Kasumi-1 (cell line): ENCODE data around the gene TREML2.
A peak's percentile ranks its signal among the peaks of the same experiment; 100 is the strongest.
"Not testable (repeated sequence)": the region's sequence is repeated elsewhere in the genome, so short reads cannot be mapped to it uniquely, and the experiment has no call there.

Experiments used
- DNase-seq, 2 experiments: peaks; one replicate each; lab custom pipeline; 2025; lab: John Stamatoyannopoulos, UW

The TREML2 gene

DNA sequence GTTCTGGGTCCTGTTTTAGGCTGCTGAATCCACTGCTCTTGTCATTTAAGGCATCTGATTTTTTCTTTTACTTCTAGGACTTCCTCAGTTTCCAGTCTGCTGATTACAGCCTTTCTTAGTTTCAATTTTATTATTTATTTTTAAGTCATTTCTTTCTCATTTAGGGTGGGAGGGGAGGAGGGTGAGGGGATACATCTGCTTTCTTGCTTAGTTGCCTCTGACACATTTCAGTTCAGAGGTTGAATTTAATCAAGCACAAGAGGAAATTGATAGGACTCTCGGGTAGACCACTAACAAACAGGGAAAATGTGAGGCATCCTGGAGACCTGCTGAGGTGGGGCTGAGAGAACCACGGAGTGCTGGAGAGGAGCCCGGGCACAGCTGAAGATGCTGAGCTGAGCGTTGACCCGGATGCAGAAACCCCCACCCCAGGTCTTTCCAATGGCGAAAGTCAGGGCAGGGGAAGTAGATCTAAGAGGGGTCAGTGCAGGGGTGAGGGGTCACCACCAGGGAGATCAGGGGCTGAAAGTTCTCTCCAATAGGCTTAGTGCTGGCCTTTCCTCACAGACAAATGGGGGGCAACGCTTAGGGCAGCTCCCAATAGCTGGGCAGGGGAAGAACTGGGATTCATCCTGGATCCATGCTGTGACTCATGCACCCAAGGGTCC lies 7.6 kb upstream of the TREML2 start:
- no peak for DNase-seq

GRCh38 chr6:41204156-41204555 lies 3.2 kb upstream of the TREML2 start:
- no peak for DNase-seq

GRCh38 chr6:41201764-41202173 lies 820 bp upstream of the TREML2 start:
- peak in 1 of 2 experiments; percentile 42 for DNase-seq

DNA sequence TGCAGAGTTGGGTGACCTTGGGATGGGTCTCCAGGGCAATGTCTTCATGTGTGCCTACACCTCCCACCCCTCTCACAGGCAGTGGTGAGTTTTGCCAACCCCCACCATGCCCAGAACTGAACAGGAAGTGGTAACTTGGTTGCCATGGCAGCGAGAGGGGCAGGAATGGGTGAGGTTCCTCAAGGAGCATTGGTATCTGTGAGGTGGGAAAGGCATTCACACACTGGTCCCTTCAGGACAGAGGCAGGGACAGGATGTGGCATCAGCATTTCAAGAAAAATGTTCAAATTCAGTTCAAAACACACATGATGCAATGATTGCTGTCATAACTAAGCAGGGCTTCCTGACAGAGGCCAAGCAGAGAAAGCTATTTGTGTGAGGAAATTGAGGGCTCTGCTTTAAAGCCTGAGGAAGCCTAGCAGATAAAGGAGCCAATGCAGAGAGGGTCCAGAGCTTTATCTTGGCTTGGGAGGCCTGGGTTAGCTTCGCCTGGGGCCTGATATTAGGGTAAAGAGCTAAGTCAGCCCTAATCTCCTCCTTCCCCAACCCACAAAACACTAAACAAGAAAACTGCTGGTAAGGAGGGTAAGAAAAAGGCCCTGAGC lies 551 bp downstream of the TREML2 start:
- DNase-seq: peak; percentile 90 to 91

DNA sequence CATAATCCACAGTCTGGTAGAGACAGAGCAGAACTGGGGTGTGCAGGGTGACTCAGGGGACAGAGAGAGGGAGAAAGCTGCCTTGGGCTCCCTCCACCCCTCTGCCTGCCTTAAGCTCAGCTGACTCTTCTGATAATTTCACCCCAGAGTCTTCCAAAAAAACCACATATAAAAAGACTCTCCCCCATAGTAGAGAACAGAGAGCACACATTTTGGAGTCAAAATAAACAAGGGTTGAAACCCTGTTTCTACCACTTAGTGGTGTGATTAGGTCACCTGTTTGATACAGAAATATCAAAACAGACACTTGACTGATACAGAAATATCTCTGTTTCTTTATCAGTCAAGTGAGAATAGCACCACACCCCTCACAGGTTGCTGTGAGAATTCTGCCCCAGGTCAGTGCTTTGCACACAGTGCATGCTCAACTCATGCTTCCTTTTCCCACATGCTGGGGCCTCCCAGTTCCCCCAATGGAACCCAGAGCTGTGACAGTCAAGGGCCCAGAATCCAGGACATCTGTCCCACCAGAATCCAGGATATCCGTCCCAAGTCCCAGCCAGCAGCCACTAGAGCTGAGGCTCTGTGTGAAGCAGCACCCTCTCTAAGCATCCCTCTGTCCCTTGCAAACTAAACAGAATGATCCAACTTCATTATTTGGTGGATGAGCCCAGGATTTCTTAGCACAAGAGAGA lies 1.2 kb downstream of the TREML2 start:
- DNase-seq: peak; percentile 54 to 67

DNA sequence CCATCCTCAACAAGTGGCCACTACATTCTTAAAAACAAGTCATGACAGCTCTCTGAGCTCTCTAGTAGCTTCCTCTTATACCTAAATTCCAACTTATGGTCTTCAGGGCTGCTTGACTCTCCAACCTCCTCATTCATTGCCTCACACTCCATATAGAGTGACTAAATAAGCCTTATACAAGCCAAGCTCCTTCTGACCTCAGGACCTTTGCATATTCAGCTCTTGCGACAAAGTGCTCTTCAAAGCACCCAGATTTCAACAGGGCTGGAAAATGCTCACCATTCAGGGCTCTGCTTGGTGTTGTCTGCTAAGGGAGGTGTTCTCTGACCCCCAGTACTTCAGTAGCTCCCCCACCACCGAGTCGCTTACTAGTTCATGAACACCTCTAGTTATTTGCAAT lies 3.7 kb downstream of the TREML2 start:
- DNase-seq: no peak

GRCh38 chr6:41194386-41194785 lies 6.6 kb downstream of the TREML2 start:
- no peak for DNase-seq

DNA sequence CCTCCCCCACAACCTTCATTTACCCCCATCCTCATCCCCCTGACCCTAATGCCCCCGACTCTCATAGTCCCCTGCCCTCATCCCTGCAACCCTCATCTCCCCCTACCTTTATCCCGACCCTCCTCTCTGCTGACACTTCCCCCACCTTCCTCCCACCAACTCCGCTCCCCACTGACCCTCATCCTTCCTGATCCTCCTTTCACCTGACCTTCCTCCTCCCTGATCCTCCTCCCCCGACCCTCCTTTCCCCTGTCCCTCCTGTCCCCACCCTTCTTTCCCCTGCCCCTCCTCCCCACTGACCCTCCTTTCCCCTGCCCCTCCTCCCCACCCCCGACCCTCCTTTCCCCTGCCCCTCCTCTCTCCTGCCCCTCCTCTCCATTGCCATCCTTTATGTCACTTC lies 7.1 kb downstream of the TREML2 start:
- DNase-seq: no peak

GRCh38 chr6:41193171-41193734 lies 7.7 kb downstream of the TREML2 start:
- no peak for DNase-seq

DNA sequence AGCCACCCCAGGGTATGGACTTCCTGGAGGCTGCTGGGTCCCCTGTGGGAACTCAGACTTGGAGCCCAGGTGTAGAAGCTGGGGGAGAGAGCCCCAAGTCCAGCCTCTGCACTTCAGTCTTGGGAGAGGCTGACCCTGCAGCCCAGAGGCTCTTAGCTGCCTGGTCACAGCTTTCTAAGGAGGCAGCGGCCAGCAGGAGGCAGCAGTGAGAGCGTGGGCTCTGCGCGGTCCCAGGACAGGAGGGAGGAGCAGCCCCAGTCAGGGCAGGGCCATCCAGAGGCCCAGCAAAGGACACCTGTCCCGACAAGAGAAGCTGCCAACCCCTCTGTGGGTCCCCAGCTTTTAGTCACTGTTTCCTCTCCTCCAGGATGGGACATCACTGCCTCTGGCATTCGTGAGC lies 9.4 kb downstream of the TREML2 start:
- peak; percentile 6 to 22 for DNase-seq

GRCh38 chr6:41190791-41191190 lies 10.2 kb downstream of the TREML2 start:
- DNase-seq: no peak

GRCh38 chr6:41189967-41190366 lies 11.0 kb downstream of the TREML2 start:
- no peak for DNase-seq

DNA sequence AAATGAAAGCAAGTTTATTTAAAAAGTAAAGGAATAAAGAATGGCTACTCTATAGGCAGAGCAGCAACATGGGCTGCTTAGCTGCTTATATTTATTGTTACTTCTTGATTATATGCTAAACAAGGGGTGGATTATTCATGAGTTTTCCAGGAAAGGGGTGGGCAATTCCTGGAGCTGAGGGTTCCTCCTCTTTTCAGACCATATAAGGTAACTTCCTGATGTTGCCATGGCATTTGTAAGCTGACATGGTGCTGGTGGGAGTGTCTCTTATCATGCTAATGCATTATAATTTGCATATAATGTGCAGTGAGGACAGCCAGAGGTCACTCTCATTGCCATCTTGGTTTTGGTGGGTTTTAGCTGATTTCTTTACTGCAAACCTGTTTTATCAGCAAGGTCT lies 11.9 kb downstream of the TREML2 start:
- DNase-seq: not testable (repeated sequence)

DNA sequence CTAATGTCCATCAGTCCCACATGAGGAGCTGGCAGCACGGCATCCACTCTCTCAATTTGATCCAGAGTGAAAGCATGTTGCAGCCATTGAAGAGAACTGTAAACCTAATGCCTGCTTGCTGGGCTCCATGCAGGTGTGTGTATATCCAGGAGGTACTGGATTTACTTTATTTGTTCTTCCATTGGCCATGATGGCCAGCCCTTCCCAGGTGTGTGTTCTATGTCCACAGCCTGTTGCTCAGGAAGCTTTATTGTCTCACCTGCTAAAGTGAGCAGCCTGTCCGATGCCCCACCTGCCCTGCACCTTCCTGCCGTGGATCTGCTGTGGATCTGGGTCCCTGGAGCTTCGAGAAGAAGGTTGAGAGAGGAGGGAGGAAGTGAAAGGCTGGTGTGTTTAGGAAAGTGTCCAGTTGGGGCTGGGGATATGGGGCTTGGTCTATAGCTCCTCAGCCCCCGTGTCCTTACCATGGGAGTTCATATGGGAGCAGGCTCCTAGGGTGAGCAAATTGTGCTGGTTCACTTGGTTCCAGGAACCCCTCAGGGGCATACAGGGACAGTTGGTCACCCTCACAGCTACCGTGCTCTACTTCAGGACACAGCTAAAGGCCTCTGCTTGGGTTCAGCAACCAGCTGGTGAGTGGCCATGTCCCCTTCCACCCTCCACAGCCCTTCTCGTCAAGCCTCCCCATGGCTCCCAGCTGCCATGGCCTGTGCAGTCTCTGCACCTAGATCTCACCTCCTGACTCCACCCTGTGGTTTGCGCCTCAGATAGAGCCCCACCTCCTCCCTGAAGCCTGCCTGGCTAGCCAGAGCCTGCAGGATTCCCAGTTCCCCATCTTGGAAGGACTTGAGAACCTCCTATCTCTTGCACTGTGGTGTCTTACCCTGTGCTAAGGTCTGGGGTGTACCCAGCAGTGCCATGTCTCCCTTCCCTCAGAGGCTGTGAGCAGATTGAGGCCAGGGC lies 12.7 kb downstream of the TREML2 start:
- no peak for DNase-seq

- DNase-seq: no peak
Observed at GRCh38 chr6:41186031-41186562, 14.9 kb downstream of the TREML2 start.

GRCh38 chr6:41184761-41185160 lies 16.2 kb downstream of the TREML2 start:
- no peak for DNase-seq

GRCh38 chr6:41182069-41183034 lies 18.6 kb downstream of the TREML2 start:
- peak; percentile 93 to 95 for DNase-seq

DNA sequence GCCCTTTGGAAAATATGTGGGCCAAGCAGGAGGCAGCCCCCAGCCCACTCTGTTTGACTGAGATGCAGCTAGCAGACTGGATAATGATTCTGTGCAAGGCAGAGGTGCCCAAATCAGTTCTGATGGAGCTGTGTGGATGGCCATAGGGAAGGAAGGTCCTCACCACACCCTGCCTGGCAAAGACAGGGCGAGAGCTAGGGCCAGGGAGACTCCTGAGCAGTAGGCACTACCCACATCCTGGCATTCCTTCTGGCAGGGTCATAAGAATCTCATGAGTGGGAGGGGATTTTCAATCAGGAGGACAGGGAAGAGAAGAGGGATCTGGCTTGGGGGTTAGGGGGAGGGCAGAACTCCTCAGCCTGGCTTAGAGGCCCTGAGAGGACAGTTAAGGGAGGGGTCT lies 19.4 kb downstream of the TREML2 start:
- DNase-seq: no peak

DNA sequence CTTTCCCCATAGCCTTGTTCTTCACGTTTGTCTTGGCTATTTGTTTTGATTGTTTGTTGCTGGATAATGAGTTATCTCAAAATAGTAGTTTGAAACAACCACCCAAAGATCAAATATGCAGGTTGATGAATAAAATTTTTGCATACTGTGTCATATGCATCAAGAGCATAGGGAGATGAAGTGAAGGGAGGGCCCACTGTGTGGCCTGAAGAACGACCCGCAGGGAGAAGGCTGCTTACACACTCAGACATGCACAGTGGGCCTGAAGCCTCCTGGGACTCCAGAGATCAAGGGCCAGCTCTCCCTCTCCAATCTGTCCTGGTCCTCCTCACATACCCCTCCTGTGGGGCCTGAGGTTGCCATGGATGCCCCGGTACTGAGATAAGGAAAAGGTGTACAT lies 21.8 kb downstream of the TREML2 start:
- DNase-seq: no peak

DNA sequence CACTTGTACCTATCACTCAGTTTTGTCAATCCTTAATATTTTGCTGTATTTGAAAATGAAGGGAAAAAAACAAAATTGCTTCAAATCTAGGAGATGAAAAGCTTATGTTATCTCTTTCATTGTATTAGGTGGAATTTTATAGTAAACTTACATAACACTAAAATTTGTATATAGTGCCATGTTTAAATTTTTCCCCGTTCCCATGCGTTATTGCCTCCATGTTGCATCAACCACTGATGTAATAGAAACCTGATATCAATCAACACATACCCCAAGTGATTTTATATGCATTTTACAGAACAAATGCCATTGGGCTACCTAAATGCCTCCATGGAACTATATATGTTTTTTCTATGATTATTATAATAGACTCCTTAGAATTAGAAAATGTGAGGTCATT lies 23.3 kb downstream of the TREML2 start:
- no peak for DNase-seq
